GM21360 (cell line): Measurements from ENCODE around the gene KLHL5.
"Not testable (repeated sequence)": the region's sequence is repeated elsewhere in the genome, so short reads cannot be mapped to it uniquely, and the experiment has no call there.

Source experiments
- ATAC-seq: cut with Tn5 transposase; IDR thresholded peaks from one replicate; pipeline ENCODE4 v1.9.1; 2021; ENCODE audit warnings: mild to moderate bottlenecking, moderate library complexity; ENCODE audit not compliant: unreplicated experiment

The KLHL5 gene

GRCh38 chr4:39062094-39062769 lies at the start of gene KLHL5:
KLHL5 (plus strand) TSS chr4:39062232; CDS start chr4:39062653, 421 bp downstream.
- ATAC-seq = no peak

GRCh38 chr4:39014028-39014427 lies 48.0 kb upstream of the KLHL5 start:
- ATAC-seq = no peak

GRCh38 chr4:39020130-39020529 lies 41.9 kb upstream of the KLHL5 start:
- no peak for ATAC-seq

- ATAC-seq = no peak
Observed at GRCh38 chr4:39021631-39022030, 40.4 kb upstream of the KLHL5 start.

- no peak for ATAC-seq
Observed at GRCh38 chr4:39022241-39022640, 39.8 kb upstream of the KLHL5 start.

- ATAC-seq = no peak
Observed at GRCh38 chr4:39023059-39023458, 39.0 kb upstream of the KLHL5 start.

GRCh38 chr4:39024311-39024865 lies 37.6 kb upstream of the KLHL5 start:
- ATAC-seq = no peak

- no peak for ATAC-seq
Observed at GRCh38 chr4:39025552-39026085, 36.4 kb upstream of the KLHL5 start.

GRCh38 chr4:39026096-39026495 lies 35.9 kb upstream of the KLHL5 start:
- ATAC-seq = no peak

- no peak for ATAC-seq
Observed at GRCh38 chr4:39029752-39030694, 32.0 kb upstream of the KLHL5 start.

- no peak for ATAC-seq
Observed at GRCh38 chr4:39030725-39031124, 31.3 kb upstream of the KLHL5 start.

GRCh38 chr4:39031590-39032020 lies 30.4 kb upstream of the KLHL5 start:
- not testable (repeated sequence) for ATAC-seq

GRCh38 chr4:39032218-39033085 lies 29.6 kb upstream of the KLHL5 start, which contains the start of gene TMEM156:
TMEM156 (minus strand) TSS chr4:39032409; CDS start chr4:39032313, 96 bp downstream.
- ATAC-seq = peak; percentile 63

GRCh38 chr4:39036172-39036571 lies 25.9 kb upstream of the KLHL5 start:
- no peak for ATAC-seq

- ATAC-seq = no peak
Observed at GRCh38 chr4:39037491-39037825, 24.6 kb upstream of the KLHL5 start.

- ATAC-seq = no peak
Observed at GRCh38 chr4:39037941-39038340, 24.1 kb upstream of the KLHL5 start.

- no peak for ATAC-seq
Observed at GRCh38 chr4:39039108-39039507, 22.9 kb upstream of the KLHL5 start.

- ATAC-seq = no peak
Observed at GRCh38 chr4:39042366-39042765, 19.7 kb upstream of the KLHL5 start.

- no peak for ATAC-seq
Observed at GRCh38 chr4:39043058-39043860, 18.8 kb upstream of the KLHL5 start.
